ENCODE measurements around the gene GABBR1. TPM values are rescaled to one million over a fixed set of nuclear protein-coding genes. Genes with fewer than 3 reads are reported as not detected.

GABBR1 gene
- total and polyA plus RNA-seq, 2 of the 13 experiments (the other 11 are each of a cell fraction or from before 2014, with no cell fraction given), result 0.07 to 0.37 TPM

GRCh38 chr6:29680416-29680815 is 47.4 kb upstream of the GABBR1 start:
- ChIA-PET POLR2A (no interaction called here), CTCF (ENCODE audit: low intra/inter-chr PET ratio, low total read pairs) (no interaction called here)
- Histone ChIP-seq H3K79me2 (ENCODE audit: insufficient read depth, low read length) (no peaks in the 10 kb centered on the region), H3K9me3 (ENCODE audit: low read length) (no peaks in the 10 kb centered on the region), H3K36me3 (replicated peaks in 1 of 2; ENCODE audit: control insufficient read depth in 1 of 2, insufficient read depth in 2 of 2, low read length in 2 of 2) (no peaks in the 10 kb centered on the region), H2AFZ (ENCODE audit: low read length) (no peak overlapping the region), H3K27me3 (ENCODE audit: control insufficient read depth in 1 of 2, insufficient read depth in 2 of 2, low read length in 2 of 2) (no peaks in the 10 kb centered on the region; a peak in 1 of 5 replicates), H4K20me1 (ENCODE audit: insufficient read depth, low read length) (no peaks in the 10 kb centered on the region), H3K4me3 (replicated peaks in 1 of 3; ENCODE audit: insufficient read depth in 1 of 3, low read depth in 2 of 3, low read length in 3 of 3) (no peak overlapping the region), H3K9ac (ENCODE audit: insufficient read depth, low read depth, low read length) (no peak overlapping the region), H3K27ac (ENCODE audit: extremely low read length, insufficient read depth, low read length) (no peak overlapping the region), H3K4me2 (ENCODE audit: low read depth, low read length) (no peak overlapping the region), H3K4me1 (ENCODE audit: insufficient read depth, low read length) (no peaks in the 10 kb centered on the region)
- FAIRE-seq (no peak), ATAC-seq (no peak), DNase-seq (ENCODE audit: low spot score) (no peak)
- in situ Hi-C loops (cut with HindIII; ENCODE audit: extremely low pct_ligation_motif_present, low pct_unique_long_range_greater_than_20kb) (no loop called here), intact Hi-C loops (cut with micrococcal nuclease; ENCODE audit: unreplicated experiment) (no loop called here)
- no TSS peak for BruUV-seq (replicated peaks)
- 82% methylated on average over 24 of the region's 24 CpGs for WGBS (ENCODE audit: low lambda C conversion rate)
- no peak for TF ChIP-seq HINFP (CRISPR knock-in tag; IDR thresholded peaks at IDR 0.05; ENCODE audit: low read depth)
- TF ChIP-seq NR0B2 (CRISPR knock-in tag; IDR thresholded peaks at IDR 0.05), result no peak
- TF ChIP-seq E2F2 (CRISPR knock-in tag; IDR thresholded peaks at IDR 0.05; ENCODE audit: borderline replicate concordance), result no peak
- no peak for TF ChIP-seq SETDB1 (CRISPR knock-in tag; IDR thresholded peaks at IDR 0.05; ENCODE audit: borderline replicate concordance)
- TF ChIP-seq HOXA9 (CRISPR knock-in tag; IDR thresholded peaks at IDR 0.05; ENCODE audit: borderline replicate concordance), result no peak
- no peak for TF ChIP-seq ZNF839 (CRISPR knock-in tag; IDR thresholded peaks at IDR 0.05; ENCODE audit: borderline replicate concordance)
